HL-60 (cell line): ENCODE measurements around the gene DMAC2.

Source experiments
- DNase-seq, 2 experiments: peaks; one replicate each; pipeline ENCODE4 v3.0.0-alpha.2; 2010 to 2020; ENCODE audit warnings: low read depth in 1 of 2, low spot score in 1 of 2
- H3K27ac ChIP-seq: fragments of 250-450 bp; sonication (Bioruptor Pico); replicated peaks from 2 replicates; pipeline ENCODE4 v1.5.1; 2020; ENCODE audit warnings: mild to moderate bottlenecking, moderate library complexity
- H3K27me3 ChIP-seq: fragments of 250-450 bp; sonication (Bioruptor Pico); 2 replicates; pipeline ENCODE4 v1.5.1; 2021; ENCODE audit warnings: mild to moderate bottlenecking, moderate library complexity; ENCODE audit not compliant: insufficient read depth, poor library complexity, severe bottlenecking
- H3K4me3 ChIP-seq: replicated peaks from 2 replicates; pipeline ENCODE4 v1.5.1; 2011; ENCODE audit warnings: mild to moderate bottlenecking, control low read depth, low read length; ENCODE audit not compliant: insufficient read depth
- CTCF ChIP-seq: IDR thresholded peaks from one replicate; pipeline ENCODE4 v1.5.1; 2011; ENCODE audit warnings: low read length, control low read depth, inconsistent platforms; ENCODE audit not compliant: insufficient read depth
- GABPA ChIP-seq: IDR thresholded peaks from 2 replicates; pipeline ENCODE4 v1.6.1; 2012; ENCODE audit warnings: low read depth
- POLR2AphosphoS5 ChIP-seq: IDR thresholded peaks from 2 replicates; pipeline ENCODE4 v1.6.1; 2012; ENCODE audit warnings: low read depth
- REST ChIP-seq: IDR thresholded peaks from 2 replicates; pipeline ENCODE4 v1.6.1; 2012; ENCODE audit warnings: low read depth; ENCODE audit not compliant: insufficient replicate concordance
- SPI1 ChIP-seq: IDR thresholded peaks from 2 replicates; pipeline ENCODE4 v1.6.1; 2012; ENCODE audit warnings: low read depth, mild to moderate bottlenecking, borderline replicate concordance

Gene DMAC2

GRCh38 chr19:41402010-41402409 is 37.7 kb downstream of the DMAC2 start:
- no peak overlapping the region for H3K27ac ChIP-seq
- DNase-seq = no peak
- no peak for TF ChIP-seq GABPA
- no peak for TF ChIP-seq CTCF
- no peak for TF ChIP-seq SPI1
- no peak for TF ChIP-seq POLR2AphosphoS5
- no peak for TF ChIP-seq REST
- H3K4me3 ChIP-seq = no peak overlapping the region
- no peaks in the 10 kb centered on the region for H3K27me3 ChIP-seq

GRCh38 chr19:41401483-41401882 is 38.2 kb downstream of the DMAC2 start:
- Histone ChIP-seq H3K27ac (no peak overlapping the region), H3K4me3 (no peak overlapping the region), H3K27me3 (no peaks in the 10 kb centered on the region)
- TF ChIP-seq REST = no peak
- TF ChIP-seq CTCF = no peak
- no peak for DNase-seq

GRCh38 chr19:41399525-41399924 is 40.2 kb downstream of the DMAC2 start:
- no peak for DNase-seq
- Histone ChIP-seq H3K4me3 (no peak overlapping the region), H3K27me3 (no peaks in the 10 kb centered on the region), H3K27ac (no peak overlapping the region)
- TF ChIP-seq REST (no peak), POLR2AphosphoS5 (no peak), GABPA (no peak), CTCF (no peak), SPI1 (no peak)
